ENCODE results near the gene CDH23.

DNA sequence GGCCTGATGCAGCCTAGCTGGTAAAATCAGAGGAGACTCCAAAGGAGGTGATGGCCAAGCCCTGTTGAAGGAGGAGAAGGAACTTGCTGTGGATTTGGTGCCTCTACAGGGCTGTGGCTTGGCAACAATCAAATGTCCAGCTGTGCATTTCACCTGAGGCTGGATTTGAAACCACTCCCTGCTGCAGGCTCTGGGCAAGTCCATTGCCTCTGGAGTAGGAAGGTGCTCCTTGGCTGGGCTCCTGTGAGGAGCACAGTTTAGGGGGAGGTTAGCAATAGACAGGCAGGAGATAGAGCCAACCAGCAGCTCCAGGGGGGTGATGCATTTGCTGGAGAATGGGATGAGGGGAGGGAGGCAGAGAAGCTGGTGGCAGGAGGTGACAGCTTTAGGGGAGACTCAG lies 26.5 kb downstream of the CDH23 start:
- TF ChIP-seq SREBF2 (IDR thresholded peaks at IDR 0.05) (no peak), KDM1A (IDR thresholded peaks at IDR 0.05; ENCODE audit: low read depth) (no peak)
- TF ChIP-seq, protein P1, sequence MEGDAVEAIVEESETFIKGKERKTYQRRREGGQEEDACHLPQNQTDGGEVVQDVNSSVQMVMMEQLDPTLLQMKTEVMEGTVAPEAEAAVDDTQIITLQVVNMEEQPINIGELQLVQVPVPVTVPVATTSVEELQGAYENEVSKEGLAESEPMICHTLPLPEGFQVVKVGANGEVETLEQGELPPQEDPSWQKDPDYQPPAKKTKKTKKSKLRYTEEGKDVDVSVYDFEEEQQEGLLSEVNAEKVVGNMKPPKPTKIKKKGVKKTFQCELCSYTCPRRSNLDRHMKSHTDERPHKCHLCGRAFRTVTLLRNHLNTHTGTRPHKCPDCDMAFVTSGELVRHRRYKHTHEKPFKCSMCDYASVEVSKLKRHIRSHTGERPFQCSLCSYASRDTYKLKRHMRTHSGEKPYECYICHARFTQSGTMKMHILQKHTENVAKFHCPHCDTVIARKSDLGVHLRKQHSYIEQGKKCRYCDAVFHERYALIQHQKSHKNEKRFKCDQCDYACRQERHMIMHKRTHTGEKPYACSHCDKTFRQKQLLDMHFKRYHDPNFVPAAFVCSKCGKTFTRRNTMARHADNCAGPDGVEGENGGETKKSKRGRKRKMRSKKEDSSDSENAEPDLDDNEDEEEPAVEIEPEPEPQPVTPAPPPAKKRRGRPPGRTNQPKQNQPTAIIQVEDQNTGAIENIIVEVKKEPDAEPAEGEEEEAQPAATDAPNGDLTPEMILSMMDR (IDR thresholded peaks at IDR 0.05), result no peak

All from A549 (cell line).